H1 (cell line): Measurements from ENCODE around the gene SRSF6. TPM values are rescaled to one million over a fixed set of nuclear protein-coding genes. Genes with fewer than 3 reads are reported as not detected.

Source experiments
- ATF2 ChIP-seq: IDR thresholded peaks from 2 replicates; pipeline ENCODE4 v1.6.1; 2012; ENCODE audit warnings: low read length, inconsistent platforms
- BACH1 ChIP-seq: IDR thresholded peaks from 2 replicates; pipeline ENCODE4 v1.6.1; 2012; ENCODE audit warnings: low read length, improper control_type of control experiment
- CHD7 ChIP-seq: fragments of 300-600 bp; sonication (generic); IDR thresholded peaks from 2 replicates; pipeline ENCODE4 v1.7.1; 2012; ENCODE audit warnings: low read length, moderate library complexity, mild to moderate bottlenecking, inconsistent platforms; ENCODE audit not compliant: insufficient replicate concordance
- SP4 ChIP-seq: IDR thresholded peaks from 2 replicates; pipeline ENCODE4 v1.6.1; 2012; ENCODE audit warnings: low read length, inconsistent platforms
- polyA plus RNA-seq, 7 experiments: library from polyadenylated mRNA; depleted of rRNA in 3 of 7; stranded (reverse) in 5 of 7; unstranded in 2 of 7; fragments of >200 nt in 5 of 7; fragments of 200-250 nt in 2 of 7; gene quantifications; 1 replicate in 5 of 7; 2 replicates in 1 of 7; 4 replicates in 1 of 7; pipeline versions ENCODE4 v1.2.1 to v1.2.3, GENCODE V29; 2011 to 2013; ENCODE audit warnings: missing spikeins in 2 of 7, mixed read lengths in 2 of 7
- total RNA-seq: library from RNA; stranded (reverse); fragmentation: NEBNext Ultra II Directional; extraction: Animal tissue kit (Norgen Biotek cat#: 25700); gene quantifications from 2 replicates; pipeline ENCODE4 v1.2.1, GENCODE V29; 2021

Gene SRSF6
- total and polyA plus RNA-seq, 2 of the 8 experiments (the other 6 are each of a cell fraction or from before 2014, with no cell fraction given): 48.0 to 171 TPM

GRCh38 chr20:43416591-43417228 is 41.0 kb upstream of the SRSF6 start (continued):
- no peak for TF ChIP-seq ATF2
- no peak for TF ChIP-seq CHD7
- TF ChIP-seq SP4: no peak
- no peak for TF ChIP-seq BACH1
